Measurements from ENCODE around the gene ARFGAP1.

Gene ARFGAP1

DNA sequence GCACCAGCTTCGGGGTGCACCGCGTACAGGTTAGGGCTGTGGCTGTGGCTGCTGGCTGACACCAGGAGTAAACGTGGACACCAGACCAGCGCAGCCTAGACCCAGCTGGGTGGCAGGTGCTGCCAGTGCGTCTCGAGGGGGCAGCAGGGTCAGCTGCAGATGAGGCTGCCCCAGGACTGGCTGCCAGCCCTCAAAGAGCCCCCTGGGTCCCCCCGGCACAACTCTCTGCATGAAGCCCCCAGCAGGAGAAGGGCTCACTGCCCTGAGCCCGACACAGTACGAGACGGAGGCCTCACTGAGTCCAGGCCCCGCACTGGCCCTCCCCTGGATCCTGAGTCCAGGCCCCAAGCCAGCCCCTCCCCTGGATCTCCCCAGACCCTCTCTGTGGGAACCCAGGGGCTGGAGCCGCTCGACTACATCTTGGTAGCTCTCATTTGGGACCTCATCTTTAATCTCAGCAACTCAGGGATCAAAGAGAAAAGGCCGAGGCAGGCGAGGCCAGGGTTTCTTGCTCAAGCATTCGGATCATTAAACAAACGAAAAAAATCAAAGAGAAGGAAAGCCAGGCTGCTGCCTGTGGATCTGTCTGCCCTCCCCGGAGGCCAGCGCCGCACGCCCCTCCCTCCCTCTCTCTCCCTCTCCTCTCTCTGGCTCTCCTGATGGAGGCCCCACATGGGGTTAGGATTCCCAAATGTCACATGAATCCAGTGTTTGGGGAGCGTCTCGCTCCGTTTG lies 11.4 kb upstream of the ARFGAP1 start:
- Histone ChIP-seq H3K36me3 (ENCODE audit: insufficient read depth, insufficient read length, low read length) (peaks cover under 1% of the 10 kb centered on the region), H3K27me3 (ENCODE audit: insufficient read depth, insufficient read length) (peaks cover 8% of the 10 kb centered on the region), H3K4me1 (ENCODE audit: insufficient read depth, insufficient read length) (peaks cover 34% of the 10 kb centered on the region), H3K9me3 (ENCODE audit: insufficient read depth, low read length) (no peaks in the 10 kb centered on the region), H3K4me3 (ENCODE audit: insufficient read length, low read depth) (no peak overlapping the region), H3K9ac (ENCODE audit: insufficient read length, low read depth) (peak overlapping the region; percentile 43)
- TF ChIP-seq YY1 (IDR thresholded peaks at IDR 0.05; ENCODE audit: insufficient read depth, insufficient read length) (no peak), SUZ12 (IDR thresholded peaks at IDR 0.05; ENCODE audit: extremely low read depth, insufficient read depth, insufficient read length) (no peak), ZNF274 (IDR thresholded peaks at IDR 0.05; ENCODE audit: low read depth, low read length) (no peak)
- DNase-seq (ENCODE audit: low read depth, low spot score): no peak

DNA sequence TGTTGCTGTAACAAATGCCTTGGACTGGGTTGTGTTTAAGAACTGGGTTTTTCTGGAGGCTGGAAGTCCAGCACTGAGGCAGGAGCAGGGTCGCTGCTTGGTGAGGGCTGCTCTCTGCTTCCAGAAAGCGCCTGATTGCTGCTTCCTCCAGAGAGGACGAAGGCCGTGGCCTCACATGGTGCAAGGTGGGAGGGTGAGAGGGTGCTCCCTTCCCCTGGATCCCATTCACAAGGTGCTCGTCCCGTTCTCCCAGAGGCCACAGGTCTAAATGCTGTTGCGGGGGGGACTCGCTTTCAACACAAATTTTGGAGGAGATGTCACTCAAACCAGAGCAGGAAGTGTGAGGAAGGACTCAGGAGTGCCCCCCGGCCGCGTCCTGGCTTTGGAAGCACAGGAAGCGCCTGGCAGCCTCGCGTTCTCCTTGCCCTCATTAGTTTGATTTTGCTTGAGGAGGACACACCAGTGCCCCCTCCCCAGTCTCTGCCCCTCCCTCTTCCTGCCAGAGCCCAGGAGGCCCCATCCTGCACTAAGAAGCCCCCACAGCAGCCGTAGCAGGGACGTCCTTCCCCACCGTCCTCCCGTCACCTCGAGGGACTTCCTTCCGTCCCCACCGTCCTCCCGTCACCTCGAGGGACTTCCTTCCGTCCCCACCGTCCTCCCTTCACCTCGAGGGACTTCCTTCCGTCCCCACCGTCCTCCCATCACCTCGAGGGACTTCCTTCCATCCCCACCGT lies 10.7 kb upstream of the ARFGAP1 start:
- Histone ChIP-seq H3K9me3 (ENCODE audit: insufficient read depth, low read length) (no peaks in the 10 kb centered on the region), H3K4me1 (ENCODE audit: insufficient read depth, insufficient read length) (peaks cover 27% of the 10 kb centered on the region), H3K9ac (ENCODE audit: insufficient read length, low read depth) (peak overlapping the region; percentile 14), H3K27me3 (ENCODE audit: insufficient read depth, insufficient read length) (peaks cover 1% of the 10 kb centered on the region), H3K4me3 (ENCODE audit: insufficient read length, low read depth) (no peak overlapping the region), H3K36me3 (ENCODE audit: insufficient read depth, insufficient read length, low read length) (no peaks in the 10 kb centered on the region)
- TF ChIP-seq SUZ12 (IDR thresholded peaks at IDR 0.05; ENCODE audit: extremely low read depth, insufficient read depth, insufficient read length): no peak
- no peak for TF ChIP-seq YY1 (IDR thresholded peaks at IDR 0.05; ENCODE audit: insufficient read depth, insufficient read length)
- no peak for TF ChIP-seq ZNF274 (IDR thresholded peaks at IDR 0.05; ENCODE audit: low read depth, low read length)
- DNase-seq (ENCODE audit: low read depth, low spot score): no peak

DNA sequence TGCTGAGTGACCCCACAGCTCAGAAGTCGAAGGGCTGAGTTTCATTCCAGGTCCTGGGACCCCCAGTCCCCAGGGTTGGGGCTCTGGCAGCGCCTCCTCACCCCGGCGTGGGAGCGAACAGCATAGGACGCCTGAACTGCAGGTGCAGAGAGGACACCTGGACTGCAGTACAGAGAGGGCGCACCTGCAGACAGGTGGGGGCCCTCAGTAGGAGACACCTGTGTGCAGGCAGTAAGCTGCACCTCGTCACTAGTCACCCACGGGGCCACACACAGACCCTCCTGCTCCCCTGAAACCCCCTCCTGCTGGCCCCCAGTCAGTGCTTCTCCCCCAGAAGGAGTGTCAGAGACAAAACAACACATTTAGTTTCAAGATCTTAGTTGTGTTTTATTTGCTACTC lies 9.8 kb upstream of the ARFGAP1 start:
- TF ChIP-seq YY1 (IDR thresholded peaks at IDR 0.05; ENCODE audit: insufficient read depth, insufficient read length) (no peak), ZNF274 (IDR thresholded peaks at IDR 0.05; ENCODE audit: low read depth, low read length) (no peak), SUZ12 (IDR thresholded peaks at IDR 0.05; ENCODE audit: extremely low read depth, insufficient read depth, insufficient read length) (no peak)
- Histone ChIP-seq H3K36me3 (ENCODE audit: insufficient read depth, insufficient read length, low read length) (no peaks in the 10 kb centered on the region), H3K9me3 (ENCODE audit: insufficient read depth, low read length) (no peaks in the 10 kb centered on the region), H3K4me1 (ENCODE audit: insufficient read depth, insufficient read length) (peaks cover 24% of the 10 kb centered on the region), H3K27me3 (ENCODE audit: insufficient read depth, insufficient read length) (no peaks in the 10 kb centered on the region), H3K9ac (ENCODE audit: insufficient read length, low read depth) (no peak overlapping the region), H3K4me3 (ENCODE audit: insufficient read length, low read depth) (no peak overlapping the region)
- DNase-seq (ENCODE audit: low read depth, low spot score): no peak

DNA sequence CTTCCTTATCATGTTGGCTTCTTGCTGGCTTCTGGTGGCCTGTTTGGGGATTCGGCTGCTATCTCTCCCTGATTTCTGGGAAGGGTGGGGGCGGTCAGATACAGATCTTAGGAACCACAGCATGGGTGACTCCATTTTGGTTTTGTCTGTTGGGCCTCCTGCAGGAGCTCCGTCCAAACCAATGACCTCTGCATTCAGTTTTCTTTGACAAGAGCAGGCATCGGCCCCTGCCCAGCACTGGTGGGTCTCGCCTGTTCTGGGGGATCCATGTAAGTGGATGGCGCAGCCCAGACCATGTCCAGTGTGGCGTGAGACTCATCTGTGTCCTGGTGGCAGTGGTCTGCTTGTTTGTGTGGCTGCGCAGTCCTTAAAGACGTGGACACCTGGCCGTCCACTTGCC lies 8.6 kb upstream of the ARFGAP1 start:
- Histone ChIP-seq H3K27me3 (ENCODE audit: insufficient read depth, insufficient read length) (no peaks in the 10 kb centered on the region), H3K36me3 (ENCODE audit: insufficient read depth, insufficient read length, low read length) (no peaks in the 10 kb centered on the region), H3K4me3 (ENCODE audit: insufficient read length, low read depth) (no peak overlapping the region), H3K9me3 (ENCODE audit: insufficient read depth, low read length) (no peaks in the 10 kb centered on the region), H3K4me1 (ENCODE audit: insufficient read depth, insufficient read length) (peaks cover 25% of the 10 kb centered on the region), H3K9ac (ENCODE audit: insufficient read length, low read depth) (no peak overlapping the region)
- TF ChIP-seq ZNF274 (IDR thresholded peaks at IDR 0.05; ENCODE audit: low read depth, low read length) (no peak), SUZ12 (IDR thresholded peaks at IDR 0.05; ENCODE audit: extremely low read depth, insufficient read depth, insufficient read length) (no peak), YY1 (IDR thresholded peaks at IDR 0.05; ENCODE audit: insufficient read depth, insufficient read length) (no peak)
- DNase-seq (ENCODE audit: low read depth, low spot score): no peak

DNA sequence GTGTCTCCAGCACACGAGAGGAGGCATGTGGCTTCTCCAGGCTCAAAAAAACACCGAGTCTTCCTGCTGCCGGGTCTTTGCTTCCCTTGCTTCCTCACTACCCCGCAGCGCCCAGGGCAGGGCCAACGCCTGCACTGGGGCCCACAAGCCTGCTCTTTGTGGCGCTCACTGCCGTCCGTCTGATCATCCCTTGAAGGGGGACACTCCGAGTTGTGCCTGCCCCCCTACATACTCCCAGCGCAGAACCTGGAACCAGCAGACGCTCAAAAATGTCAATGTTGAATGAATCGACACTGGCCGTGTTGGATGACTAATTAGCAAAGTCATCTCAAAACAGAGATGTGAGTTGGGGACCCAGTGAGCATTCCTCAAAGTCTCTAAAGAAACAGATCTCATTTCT lies 8.1 kb upstream of the ARFGAP1 start:
- Histone ChIP-seq H3K9me3 (ENCODE audit: insufficient read depth, low read length) (no peaks in the 10 kb centered on the region), H3K36me3 (ENCODE audit: insufficient read depth, insufficient read length, low read length) (peaks cover 3% of the 10 kb centered on the region), H3K4me3 (ENCODE audit: insufficient read length, low read depth) (no peak overlapping the region), H3K4me1 (ENCODE audit: insufficient read depth, insufficient read length) (peaks cover 25% of the 10 kb centered on the region), H3K27me3 (ENCODE audit: insufficient read depth, insufficient read length) (no peaks in the 10 kb centered on the region), H3K9ac (ENCODE audit: insufficient read length, low read depth) (no peak overlapping the region)
- no peak for DNase-seq (ENCODE audit: low read depth, low spot score)
- no peak for TF ChIP-seq YY1 (IDR thresholded peaks at IDR 0.05; ENCODE audit: insufficient read depth, insufficient read length)
- no peak for TF ChIP-seq ZNF274 (IDR thresholded peaks at IDR 0.05; ENCODE audit: low read depth, low read length)
- no peak for TF ChIP-seq SUZ12 (IDR thresholded peaks at IDR 0.05; ENCODE audit: extremely low read depth, insufficient read depth, insufficient read length)

DNA sequence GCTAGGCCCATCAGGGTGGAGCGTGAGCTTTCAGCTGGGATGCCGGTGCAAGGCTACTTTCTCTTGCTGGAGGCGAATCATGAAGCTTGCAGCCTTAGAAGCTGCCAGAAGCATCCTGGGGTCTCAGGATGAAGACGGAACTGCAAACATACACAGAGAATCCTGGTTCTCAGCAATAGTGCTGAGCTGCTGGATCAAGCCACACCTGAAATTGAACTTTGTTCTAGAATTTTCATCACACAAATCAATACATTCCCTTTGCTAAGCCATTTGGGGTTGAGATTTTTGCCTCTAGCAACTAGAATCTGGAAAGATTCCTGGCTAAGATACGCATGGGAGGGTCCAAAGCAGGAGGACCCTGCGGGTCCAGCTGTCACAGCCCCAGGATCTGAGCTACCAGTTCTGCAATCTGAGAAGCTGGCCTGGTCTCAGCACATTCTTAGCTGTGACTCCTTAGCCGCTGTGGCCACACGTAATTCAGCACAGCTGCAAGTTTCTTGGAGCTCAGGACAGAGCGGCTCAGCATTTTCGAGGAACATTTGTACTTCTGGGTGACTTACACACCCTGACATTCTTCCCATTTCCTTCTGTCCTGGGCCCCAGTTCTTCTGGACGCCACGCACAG lies 6.6 kb upstream of the ARFGAP1 start:
- H3K9ac ChIP-seq (ENCODE audit: insufficient read length, low read depth): no peak overlapping the region
- DNase-seq (ENCODE audit: low read depth, low spot score): no peak
- H3K9me3 ChIP-seq (ENCODE audit: insufficient read depth, low read length): no peaks in the 10 kb centered on the region
- H3K36me3 ChIP-seq (ENCODE audit: insufficient read depth, insufficient read length, low read length): peaks cover 11% of the 10 kb centered on the region
- no peak for TF ChIP-seq YY1 (IDR thresholded peaks at IDR 0.05; ENCODE audit: insufficient read depth, insufficient read length)
- no peak for TF ChIP-seq SUZ12 (IDR thresholded peaks at IDR 0.05; ENCODE audit: extremely low read depth, insufficient read depth, insufficient read length)
- TF ChIP-seq ZNF274 (IDR thresholded peaks at IDR 0.05; ENCODE audit: low read depth, low read length): no peak
- no peaks in the 10 kb centered on the region for H3K27me3 ChIP-seq (ENCODE audit: insufficient read depth, insufficient read length)
- H3K4me1 ChIP-seq (ENCODE audit: insufficient read depth, insufficient read length): peaks cover 20% of the 10 kb centered on the region
- no peak overlapping the region for H3K4me3 ChIP-seq (ENCODE audit: insufficient read length, low read depth)

DNA sequence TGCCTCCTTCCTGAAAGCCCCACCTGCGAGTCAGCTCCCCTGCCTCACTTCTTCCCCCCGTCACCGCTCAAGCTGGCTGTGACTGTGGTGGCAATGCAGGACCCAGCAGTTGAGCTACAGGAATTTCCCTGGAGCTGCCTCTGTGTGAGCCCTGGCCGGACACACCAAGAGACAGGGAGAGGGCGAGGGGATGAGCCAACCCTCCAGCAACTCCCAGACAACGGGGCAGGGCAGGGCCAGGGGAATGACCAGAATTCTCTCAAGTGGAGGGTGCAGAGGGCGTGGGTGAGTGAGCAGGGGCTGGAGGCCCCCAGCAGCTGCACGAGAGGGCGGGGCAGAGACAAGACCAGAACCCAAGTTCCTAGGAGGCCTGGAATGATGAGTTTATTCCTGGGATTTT lies 4.9 kb upstream of the ARFGAP1 start:
- no peak overlapping the region for H3K4me3 ChIP-seq (ENCODE audit: insufficient read length, low read depth)
- no peaks in the 10 kb centered on the region for H3K9me3 ChIP-seq (ENCODE audit: insufficient read depth, low read length)
- H3K36me3 ChIP-seq (ENCODE audit: insufficient read depth, insufficient read length, low read length): peaks cover 12% of the 10 kb centered on the region
- no peaks in the 10 kb centered on the region for H3K27me3 ChIP-seq (ENCODE audit: insufficient read depth, insufficient read length)
- peaks cover 16% of the 10 kb centered on the region for H3K4me1 ChIP-seq (ENCODE audit: insufficient read depth, insufficient read length)
- H3K9ac ChIP-seq (ENCODE audit: insufficient read length, low read depth): no peak overlapping the region
- TF ChIP-seq ZNF274 (IDR thresholded peaks at IDR 0.05; ENCODE audit: low read depth, low read length) (no peak), YY1 (IDR thresholded peaks at IDR 0.05; ENCODE audit: insufficient read depth, insufficient read length) (no peak), SUZ12 (IDR thresholded peaks at IDR 0.05; ENCODE audit: extremely low read depth, insufficient read depth, insufficient read length) (no peak)
- DNase-seq (ENCODE audit: low read depth, low spot score): no peak

All from NT2/D1 (cell line).